Measurements from ENCODE around the gene SNAPC2.
"Not testable (repeated sequence)": the region's sequence is repeated elsewhere in the genome, so short reads cannot be mapped to it uniquely, and the experiment has no call there.

Gene SNAPC2

GRCh38 chr19:7926727-7927604, 6.8 kb downstream of the SNAPC2 start:
- no peak for TF ChIP-seq CTCF (IDR thresholded peaks at IDR 0.05; ENCODE audit: low read depth, low read length)
- H3K4me3 ChIP-seq (replicated peaks in 1 of 2; ENCODE audit: low read depth in 2 of 2, low read length in 2 of 2): no peak overlapping the region
- no peak for DNase-seq (ENCODE audit: low read depth in 2 of 2)

- no peak for DNase-seq (ENCODE audit: low read depth in 2 of 2)
- TF ChIP-seq CTCF (IDR thresholded peaks at IDR 0.05; ENCODE audit: low read depth, low read length): no peak
- H3K4me3 ChIP-seq (replicated peaks in 1 of 2; ENCODE audit: low read depth in 2 of 2, low read length in 2 of 2): no peak overlapping the region
Measured at GRCh38 chr19:7927605-7928333, 7.6 kb downstream of the SNAPC2 start.

GRCh38 chr19:7928334-7928706, 8.2 kb downstream of the SNAPC2 start:
- no peak overlapping the region for H3K4me3 ChIP-seq (replicated peaks in 1 of 2; ENCODE audit: low read depth in 2 of 2, low read length in 2 of 2)
- no peak for TF ChIP-seq CTCF (IDR thresholded peaks at IDR 0.05; ENCODE audit: low read depth, low read length)
- no peak for DNase-seq (ENCODE audit: low read depth in 2 of 2)

DNA sequence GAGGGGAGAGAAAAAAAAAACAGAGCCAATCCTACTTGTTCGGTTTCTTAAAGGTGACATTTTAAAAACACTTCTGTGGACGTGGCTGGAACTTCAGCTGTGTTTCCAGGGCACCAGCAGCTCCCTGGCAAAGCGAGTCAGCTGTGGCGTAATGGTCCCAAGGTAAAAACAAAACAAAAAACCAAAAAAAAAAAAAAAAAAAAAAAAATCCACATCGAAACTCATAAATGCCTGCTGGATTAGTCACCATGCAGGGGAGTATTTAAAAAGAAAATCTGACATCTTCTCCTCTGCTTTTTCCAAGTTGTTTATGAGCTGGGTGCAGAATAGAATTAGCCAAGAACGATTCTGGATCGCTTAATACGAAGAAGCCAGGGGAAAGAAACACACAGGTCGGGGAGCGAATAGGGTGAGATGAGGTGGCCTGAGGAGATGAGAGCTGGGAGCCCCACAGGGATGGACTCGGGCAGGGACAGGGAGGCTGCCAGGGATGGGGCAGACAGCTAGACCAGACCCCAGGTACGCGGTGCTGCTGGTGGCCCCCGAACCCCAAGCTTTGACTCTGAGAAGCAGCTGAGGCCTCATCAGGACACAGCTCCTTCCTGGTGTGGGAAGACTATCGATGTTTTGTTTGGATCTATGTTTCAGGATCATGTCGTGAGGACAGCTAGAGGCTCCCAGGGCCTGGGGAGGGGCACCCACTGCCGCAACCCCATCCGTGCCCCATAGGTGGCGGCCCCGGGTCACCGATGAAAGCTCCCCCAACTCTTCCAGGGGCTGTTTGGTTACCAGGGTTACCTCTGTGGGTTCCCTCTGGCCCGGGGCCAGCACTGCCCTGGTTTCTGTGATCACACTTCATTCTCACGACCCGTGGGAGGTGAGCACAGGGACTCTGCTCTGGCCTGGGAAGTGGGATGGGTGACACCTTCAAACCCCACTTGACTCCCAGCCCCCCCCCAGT, 8.9 kb downstream of the SNAPC2 start:
- peak; percentile 92 to 93 for DNase-seq (ENCODE audit: low read depth in 2 of 2)
- H3K4me3 ChIP-seq (replicated peaks in 1 of 2; ENCODE audit: low read depth in 2 of 2, low read length in 2 of 2): no peak overlapping the region
- TF ChIP-seq CTCF (IDR thresholded peaks at IDR 0.05; ENCODE audit: low read depth, low read length): peak; percentile 48

DNA sequence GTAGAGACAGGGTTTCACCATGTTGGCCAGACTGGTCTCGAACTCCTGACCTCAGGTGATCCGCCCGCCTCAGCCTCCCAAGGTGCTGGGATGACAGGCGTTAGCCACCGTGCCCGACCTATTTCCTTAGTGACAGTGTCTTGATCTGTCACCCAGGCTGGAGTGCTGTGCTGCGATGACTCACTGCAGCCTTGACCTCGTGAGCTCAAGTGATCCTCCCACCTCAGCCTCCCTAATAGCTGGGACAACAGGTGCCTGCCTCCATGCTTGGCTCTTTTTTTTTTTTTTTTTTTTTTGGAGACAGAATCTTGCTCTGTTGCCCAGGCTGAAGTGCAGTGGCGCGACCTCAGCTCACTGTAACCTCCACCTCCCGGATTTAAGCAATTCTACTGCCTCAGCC, 9.9 kb downstream of the SNAPC2 start:
- not testable (repeated sequence) for DNase-seq (ENCODE audit: low read depth in 2 of 2); H3K4me3 ChIP-seq (replicated peaks in 1 of 2; ENCODE audit: low read depth in 2 of 2, low read length in 2 of 2)

DNA sequence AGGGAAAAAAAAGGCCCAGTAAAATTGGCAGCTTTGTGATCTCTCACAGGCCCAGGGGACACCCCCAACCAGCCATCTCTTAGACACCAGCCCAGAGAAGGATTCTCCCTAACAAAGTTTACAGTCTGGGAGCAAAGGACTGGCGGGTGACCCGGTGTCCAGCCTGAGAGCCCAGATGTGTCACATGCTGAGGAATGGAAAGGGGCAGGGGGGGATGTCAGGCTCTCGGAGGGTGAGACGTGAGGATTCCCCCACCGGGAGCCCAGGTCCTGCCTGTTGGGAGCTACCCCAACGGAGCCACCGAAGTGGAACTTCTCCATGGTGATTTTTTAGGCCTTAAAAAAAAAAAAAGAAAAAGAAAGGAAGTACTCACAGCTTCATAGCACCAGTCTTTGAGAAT, 10.6 kb downstream of the SNAPC2 start:
- H3K4me3 ChIP-seq (replicated peaks in 1 of 2; ENCODE audit: low read depth in 2 of 2, low read length in 2 of 2): no peak overlapping the region
- DNase-seq (ENCODE audit: low read depth in 2 of 2): no peak
- TF ChIP-seq CTCF (IDR thresholded peaks at IDR 0.05; ENCODE audit: low read depth, low read length): no peak

Data from cardiac fibroblast (primary cell).